HepG2 (cell line): Measurements from ENCODE around the gene ARPP19. TPM values are rescaled to one million over a fixed set of nuclear protein-coding genes. Genes with fewer than 3 reads are reported as not detected.

ENCODE experiments used
- ATAC-seq: fragments of 200-7000 bp; cut with Tn5 transposase; 3 replicates; pipeline ENCODE4 v1.9.1; 2020; ENCODE audit warnings: mild to moderate bottlenecking, moderate library complexity
- BruUV-seq: library from RNA; stranded (reverse); fragments of 400-500 nt; replicated peaks from 2 replicates; lab custom pipeline; 2021; lab: Mats Ljungman, UMichigan
- CTCF ChIA-PET: fragments of 300-600 bp; formaldehyde crosslinking; extraction: SDS; loops from one replicate; lab custom pipeline; 2021; ENCODE audit warnings: low total read pairs, inconsistent platforms, low intra/inter-chr PET ratio; lab: Yijun Ruan, JAX
- POLR2A ChIA-PET: fragments of 350-600 bp; sonication (Branson Sonifier 250); formaldehyde crosslinking; loops from one replicate; lab custom pipeline; 2020; ENCODE audit warnings: antibody characterized with exemption, inconsistent platforms; lab: Yijun Ruan, JAX
- DNase-seq: peaks from one replicate; pipeline ENCODE4 v3.0.0-alpha.2; 2015; ENCODE audit warnings: low spot score
- FAIRE-seq: peaks from 3 replicates; lab custom pipeline; 2011; peaks lifted over from hg19 to GRCh38; lab: Jason Lieb, UNC
- H2AFZ ChIP-seq: one replicate; pipeline ENCODE4 v1.6.1; 2011; ENCODE audit warnings: low read length, inconsistent platforms
- H3K27ac ChIP-seq: fragments of 300-600 bp; 3 replicates; pipeline ENCODE4 v1.8.0; 2011; ENCODE audit warnings: mixed run types, mild to moderate bottlenecking, mixed read lengths, low read length, inconsistent platforms; ENCODE audit not compliant: insufficient read depth; ENCODE audit errors: extremely low read length
- H3K27me3 ChIP-seq, 2 experiments: fragments of 200-600 bp in 1 of 2; 2 replicates in 1 of 2; 3 replicates in 1 of 2; pipeline versions ENCODE4 v1.6.0 to v1.8.0; 2011; ENCODE audit warnings: low read length in 2 of 2, mild to moderate bottlenecking in 2 of 2, moderate library complexity in 2 of 2, inconsistent platforms in 1 of 2; ENCODE audit not compliant: insufficient read depth in 2 of 2, control insufficient read depth in 1 of 2
- H3K36me3 ChIP-seq, 2 experiments: fragments of 200-600 bp in 1 of 2; replicated peaks in 1 of 2; 2 replicates in 1 of 2; 3 replicates in 1 of 2; pipeline versions ENCODE4 v1.5.1 to v1.8.0; 2011; ENCODE audit warnings: low read length in 2 of 2, inconsistent platforms in 1 of 2; ENCODE audit not compliant: insufficient read depth in 2 of 2, control insufficient read depth in 1 of 2
- H3K4me1 ChIP-seq: 2 replicates; pipeline ENCODE4 v1.5.1; 2012; ENCODE audit warnings: low read length, inconsistent platforms; ENCODE audit not compliant: insufficient read depth
- H3K4me2 ChIP-seq: 2 replicates; pipeline ENCODE4 v1.6.0; 2011; ENCODE audit warnings: low read depth, low read length, inconsistent platforms
- H3K4me3 ChIP-seq, 3 experiments: fragments of 200-600 bp in 1 of 3; sonication (generic), shearing (Covaris generic) in 1 of 3; replicated peaks in 1 of 3; 2 replicates each; pipeline ENCODE4 v1.5.1; 2011 to 2016; ENCODE audit warnings: low read length in 3 of 3, inconsistent platforms in 2 of 3, low read depth in 2 of 3, mild to moderate bottlenecking in 2 of 3, control low read depth in 1 of 3, mixed read lengths in 1 of 3; ENCODE audit not compliant: insufficient read depth in 1 of 3
- H3K79me2 ChIP-seq: one replicate; pipeline ENCODE4 v1.6.1; 2011; ENCODE audit warnings: low read length, inconsistent platforms; ENCODE audit not compliant: insufficient read depth
- H3K9ac ChIP-seq: 2 replicates; pipeline ENCODE4 v1.6.0; 2011; ENCODE audit warnings: mild to moderate bottlenecking, low read depth, low read length, inconsistent platforms; ENCODE audit not compliant: insufficient read depth
- H3K9me3 ChIP-seq: 2 replicates; pipeline ENCODE4 v1.5.1; 2012; ENCODE audit warnings: mild to moderate bottlenecking, low read length
- H4K20me1 ChIP-seq: 2 replicates; pipeline ENCODE4 v1.6.0; 2011; ENCODE audit warnings: inconsistent platforms, mild to moderate bottlenecking, low read length, moderate library complexity; ENCODE audit not compliant: insufficient read depth
- CBFB ChIP-seq: sonication (generic); formaldehyde crosslinking; IDR thresholded peaks from 2 replicates; pipeline ENCODE4 v1.4.0; 2020; ENCODE audit warnings: missing genetic modification reagents
- FOXK2 ChIP-seq: fragments of 450-650 bp; IDR thresholded peaks from 2 replicates; pipeline ENCODE4 v1.6.1; 2016
- RCOR2 ChIP-seq: IDR thresholded peaks from 2 replicates; pipeline ENCODE4 v1.6.1; 2016; ENCODE audit warnings: missing biosample characterization, missing genetic modification reagents
- SP2 ChIP-seq: sonication (generic); formaldehyde crosslinking; IDR thresholded peaks from 2 replicates; pipeline ENCODE4 v1.5.1; 2020; ENCODE audit warnings: mild to moderate bottlenecking, missing genetic modification reagents
- SRF ChIP-seq: IDR thresholded peaks from 2 replicates; pipeline ENCODE4 v1.6.1; 2011; ENCODE audit warnings: mild to moderate bottlenecking, low read depth, low read length, moderate library complexity
- ZNF816 ChIP-seq: sonication (generic); formaldehyde crosslinking; IDR thresholded peaks from 2 replicates; pipeline ENCODE4 v1.8.0; 2022; ENCODE audit warnings: missing genetic modification reagents, mild to moderate bottlenecking, borderline replicate concordance
- WGBS: methylation state at CpG from one replicate; pipeline ENCODE4 v1.1.6; 2017; ENCODE audit warnings: low lambda C conversion rate; 5-methylcytosine and 5-hydroxymethylcytosine counted together
- in situ Hi-C: cut with HindIII; loops from 2 replicates; pipeline ENCODE4 v1.10.0; 2017; ENCODE audit warnings: low pct_unique_long_range_greater_than_20kb; ENCODE audit not compliant: extremely low pct_ligation_motif_present
- intact Hi-C: fragments of 100-400 bp; cut with micrococcal nuclease; formaldehyde crosslinking; loops from one replicate; pipeline ENCODE4 v1.10.0; 2022; ENCODE audit not compliant: unreplicated experiment
- polyA plus RNA-seq, 8 experiments: library from polyadenylated mRNA; depleted of rRNA in 3 of 8; stranded (reverse) in 7 of 8; unstranded in 1 of 8; fragments of >200 nt; fragmentation: Illumina TruSeq in 4 of 8; extraction: Trizol in 4 of 8; gene quantifications; 2 replicates each; pipeline versions ENCODE4 v1.2.1 to v1.2.3, GENCODE V29; 2011 to 2016; ENCODE audit warnings: low read depth in 4 of 8, missing spikeins in 1 of 8, mixed read lengths in 1 of 8; ENCODE audit not compliant: insufficient read depth in 1 of 8
- total RNA-seq, 5 experiments: library from RNA; depleted of rRNA; stranded (reverse); fragments of >200 nt; fragmentation: Illumina TruSeq; extraction: Trizol; gene quantifications; 2 replicates each; pipeline ENCODE4 v1.2.3, GENCODE V29; 2016; ENCODE audit warnings: low read depth in 1 of 5
- TF ChIP-seq, protein P1 (sequence below): sonication (generic); formaldehyde crosslinking; IDR thresholded peaks from 2 replicates; pipeline ENCODE4 v1.5.0; 2020; ENCODE audit warnings: mild to moderate bottlenecking, missing genetic modification reagents
- TF ChIP-seq, protein P2 (sequence below): IDR thresholded peaks from 2 replicates; pipeline ENCODE4 v1.6.1; 2016; ENCODE audit warnings: missing genetic modification reagents, missing compliant biosample characterization

The ARPP19 gene
- total and polyA plus RNA-seq, 2 of the 13 experiments (the other 11 are each of a cell fraction or from before 2014, with no cell fraction given): 70.8 to 123 TPM

DNA sequence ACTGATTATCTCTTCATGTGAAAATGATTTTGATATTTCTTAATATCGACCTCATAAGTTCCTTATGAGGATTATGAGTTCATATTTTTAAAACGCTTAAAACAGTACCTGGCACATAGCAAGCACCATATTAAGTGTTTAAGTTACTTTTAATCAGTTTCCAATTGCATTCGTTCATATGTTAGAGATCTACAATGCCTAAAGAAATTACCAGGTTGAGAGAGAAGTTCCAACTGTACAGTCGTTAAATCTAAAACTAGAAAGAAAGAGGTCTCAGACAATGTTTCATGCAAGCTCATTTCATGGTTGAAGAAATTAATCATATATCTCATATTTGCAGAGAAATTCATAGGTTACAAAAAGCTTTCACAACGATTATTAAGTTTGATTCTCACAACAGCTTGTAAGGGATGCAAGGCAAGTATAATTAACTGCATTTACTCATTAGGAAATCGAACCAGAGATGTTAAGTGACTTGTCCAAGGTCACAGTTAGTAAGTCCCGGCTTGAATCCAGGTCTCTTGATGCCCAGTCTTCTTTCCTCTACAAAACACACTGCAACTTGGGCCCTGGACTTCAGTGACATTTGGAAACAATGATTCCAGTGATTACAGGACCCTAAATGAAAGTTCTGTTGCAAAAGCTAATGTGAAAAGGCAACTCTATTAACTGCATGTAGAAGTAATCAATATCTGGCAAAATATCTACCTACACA, 41.5 kb downstream of the ARPP19 start:
- in situ Hi-C loops (no loop called here), intact Hi-C loops (loop anchor here (10.0 kb wide), 2 partner anchors 147 to 207 kb away; partner anchors contain the start of gene ATOSA)
- H2AFZ ChIP-seq: no peak overlapping the region
- no peaks in the 10 kb centered on the region for H3K36me3 ChIP-seq
- no peaks in the 10 kb centered on the region for H3K79me2 ChIP-seq
- BruUV-seq: TSS peak; percentile 64
- DNase-seq: no peak
- H3K4me3 ChIP-seq: peak overlapping the region in 1 of 3 experiments; percentile 76; a peak in 1 of 6 replicates
- no peak for ATAC-seq
- H3K9me3 ChIP-seq: no peaks in the 10 kb centered on the region
- WGBS: 35% methylated on average over 7 of the region's 7 CpGs
- H4K20me1 ChIP-seq: no peaks in the 10 kb centered on the region
- H3K4me2 ChIP-seq: peak overlapping the region; percentile 92
- no peak for TF ChIP-seq RCOR2 (CRISPR knock-in tag)
- TF ChIP-seq, protein P1, sequence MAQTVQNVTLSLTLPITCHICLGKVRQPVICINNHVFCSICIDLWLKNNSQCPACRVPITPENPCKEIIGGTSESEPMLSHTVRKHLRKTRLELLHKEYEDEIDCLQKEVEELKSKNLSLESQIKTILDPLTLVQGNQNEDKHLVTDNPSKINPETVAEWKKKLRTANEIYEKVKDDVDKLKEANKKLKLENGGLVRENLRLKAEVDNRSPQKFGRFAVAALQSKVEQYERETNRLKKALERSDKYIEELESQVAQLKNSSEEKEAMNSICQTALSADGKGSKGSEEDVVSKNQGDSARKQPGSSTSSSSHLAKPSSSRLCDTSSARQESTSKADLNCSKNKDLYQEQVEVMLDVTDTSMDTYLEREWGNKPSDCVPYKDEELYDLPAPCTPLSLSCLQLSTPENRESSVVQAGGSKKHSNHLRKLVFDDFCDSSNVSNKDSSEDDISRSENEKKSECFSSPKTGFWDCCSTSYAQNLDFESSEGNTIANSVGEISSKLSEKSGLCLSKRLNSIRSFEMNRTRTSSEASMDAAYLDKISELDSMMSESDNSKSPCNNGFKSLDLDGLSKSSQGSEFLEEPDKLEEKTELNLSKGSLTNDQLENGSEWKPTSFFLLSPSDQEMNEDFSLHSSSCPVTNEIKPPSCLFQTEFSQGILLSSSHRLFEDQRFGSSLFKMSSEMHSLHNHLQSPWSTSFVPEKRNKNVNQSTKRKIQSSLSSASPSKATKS (CRISPR knock-in tag): no peak
- TF ChIP-seq, protein P2, sequence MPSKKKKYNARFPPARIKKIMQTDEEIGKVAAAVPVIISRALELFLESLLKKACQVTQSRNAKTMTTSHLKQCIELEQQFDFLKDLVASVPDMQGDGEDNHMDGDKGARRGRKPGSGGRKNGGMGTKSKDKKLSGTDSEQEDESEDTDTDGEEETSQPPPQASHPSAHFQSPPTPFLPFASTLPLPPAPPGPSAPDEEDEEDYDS (CRISPR knock-in tag): no peak
- TF ChIP-seq FOXK2: no peak
- TF ChIP-seq SRF: no peak
- no peak for TF ChIP-seq SP2 (CRISPR knock-in tag)
- TF ChIP-seq CBFB: no peak
- TF ChIP-seq ZNF816 (CRISPR knock-in tag): no peak
- H3K27me3 ChIP-seq: peaks cover 3 to 41% of the 10 kb centered on the region in 2 experiments; a peak in 4 of 5 replicates
- ChIA-PET CTCF (no interaction called here), POLR2A (no interaction called here)
- FAIRE-seq: no peak
- no peak overlapping the region for H3K27ac ChIP-seq
- H3K9ac ChIP-seq: no peak overlapping the region
- H3K4me1 ChIP-seq: peaks cover 23% of the 10 kb centered on the region
